Smooth muscle cell (in vitro differentiated cells): ENCODE results near the gene CDC23. TPM values are rescaled to one million over a fixed set of nuclear protein-coding genes. Genes with fewer than 3 reads are reported as not detected.
"Not testable (repeated sequence)": the region's sequence is repeated elsewhere in the genome, so short reads cannot be mapped to it uniquely, and the experiment has no call there.

Source experiments
- DNase-seq: peaks from one replicate; lab custom pipeline; 2025; ENCODE audit not compliant: unreplicated experiment; lab: John Stamatoyannopoulos, UW
- H2AFZ ChIP-seq: fragments of 200-600 bp; sonication (generic); 2 replicates; pipeline ENCODE4 v1.6.0; 2016; ENCODE audit warnings: antibody characterized with exemption, low read depth, mild to moderate bottlenecking
- H3F3A ChIP-seq: fragments of 200-600 bp; sonication (generic); 2 replicates; pipeline ENCODE4 v1.6.0; 2017; ENCODE audit warnings: antibody characterized with exemption, low read depth
- H3K27ac ChIP-seq: fragments of 200-600 bp; sonication (generic); 2 replicates; pipeline ENCODE4 v1.5.1; 2016; ENCODE audit warnings: low read depth, mild to moderate bottlenecking
- H3K27me3 ChIP-seq: fragments of 200-600 bp; sonication (generic); 2 replicates; pipeline ENCODE4 v1.6.1; 2016; ENCODE audit warnings: low read depth, mild to moderate bottlenecking
- H3K36me3 ChIP-seq: fragments of 200-600 bp; sonication (generic); 2 replicates; pipeline ENCODE4 v1.5.1; 2016; ENCODE audit warnings: low read depth
- H3K4me1 ChIP-seq: fragments of 200-600 bp; sonication (generic); 2 replicates; pipeline ENCODE4 v1.5.1; 2016; ENCODE audit warnings: low read depth
- H3K4me2 ChIP-seq: fragments of 200-600 bp; sonication (generic); 2 replicates; pipeline ENCODE4 v1.6.0; 2016; ENCODE audit warnings: mild to moderate bottlenecking
- H3K4me3 ChIP-seq: fragments of 200-600 bp; sonication (generic); 2 replicates; pipeline ENCODE4 v1.5.1; 2016; ENCODE audit warnings: mild to moderate bottlenecking
- H3K79me2 ChIP-seq: fragments of 200-600 bp; sonication (generic); 2 replicates; pipeline ENCODE4 v1.6.0; 2016; ENCODE audit warnings: low read depth, mild to moderate bottlenecking
- H3K9ac ChIP-seq: fragments of 200-600 bp; sonication (generic); 2 replicates; pipeline ENCODE4 v1.6.0; 2016; ENCODE audit warnings: low read depth
- H3K9me3 ChIP-seq: fragments of 200-600 bp; sonication (generic); replicated peaks from 2 replicates; pipeline ENCODE4 v1.5.1; 2016; ENCODE audit warnings: low read depth
- H4K20me1 ChIP-seq: fragments of 200-600 bp; sonication (generic); 2 replicates; pipeline ENCODE4 v1.6.0; 2016; ENCODE audit warnings: low read depth
- CTCF ChIP-seq: fragments of 200-600 bp; sonication (generic); IDR thresholded peaks from 2 replicates; pipeline ENCODE4 v1.5.1; 2017; ENCODE audit warnings: borderline replicate concordance, mild to moderate bottlenecking, antibody characterized with exemption; ENCODE audit not compliant: insufficient read depth, poor library complexity, severe bottlenecking
- WGBS: methylation state at CpG from one replicate; pipeline ENCODE4 v1.1.7; 2016; ENCODE audit warnings: low lambda C conversion rate; 5-methylcytosine and 5-hydroxymethylcytosine counted together
- polyA plus RNA-seq: library from polyadenylated mRNA; unstranded; fragments of >200 nt; fragmentation: Nextera tagmentation; extraction: Ambion mirVana; gene quantifications from 2 replicates; pipeline ENCODE4 v1.2.1, GENCODE V29; 2016
- total RNA-seq: library from RNA; depleted of rRNA; stranded (reverse); fragments of >200 nt; gene quantifications from 2 replicates; pipeline ENCODE4 v1.2.3, GENCODE V29; 2014

The CDC23 gene
- total and polyA plus RNA-seq, 2 experiments from 2014 or later = 37.2 to 39.5 TPM

GRCh38 chr5:138149530-138149929 lies 63.6 kb downstream of the CDC23 start:
- Histone ChIP-seq H3K4me1 (no peaks in the 10 kb centered on the region), H3K4me2 (no peak overlapping the region), H3K27me3 (no peaks in the 10 kb centered on the region), H3K9ac (no peak overlapping the region), H2AFZ (no peak overlapping the region), H3K4me3 (no peak overlapping the region), H3K79me2 (no peaks in the 10 kb centered on the region), H3K9me3 (no peaks in the 10 kb centered on the region), H3K27ac (no peak overlapping the region), H4K20me1 (no peaks in the 10 kb centered on the region), H3K36me3 (no peaks in the 10 kb centered on the region), H3F3A (no peaks in the 10 kb centered on the region)
- no peak for DNase-seq
- TF ChIP-seq CTCF = no peak
- WGBS = 41% methylated on average over 3 of the region's 3 CpGs

- no peak overlapping the region for H3K27ac ChIP-seq
- no peaks in the 10 kb centered on the region for H4K20me1 ChIP-seq
- H3K4me3 ChIP-seq = no peak overlapping the region
Measured at GRCh38 chr5:138148811-138149210, 64.3 kb downstream of the CDC23 start.

DNA sequence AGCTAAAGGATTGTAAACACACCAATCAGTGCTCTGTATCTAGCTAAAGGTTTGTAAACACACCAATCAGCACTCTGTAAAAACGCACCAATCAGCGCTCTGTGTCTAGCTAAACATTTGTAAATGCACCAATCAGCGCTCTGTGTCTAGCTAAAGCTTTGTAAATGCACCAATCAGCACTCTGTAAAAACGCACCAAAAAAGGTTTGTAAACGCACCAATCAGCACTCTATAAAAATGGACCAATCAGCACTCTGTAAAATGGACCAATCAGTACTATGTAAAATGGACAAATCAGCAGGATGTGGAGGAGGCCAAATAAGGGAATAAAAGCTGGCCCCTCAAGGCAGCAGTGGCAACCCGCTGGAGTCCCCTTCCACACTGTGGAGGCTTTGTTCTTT lies 69.5 kb downstream of the CDC23 start:
- not testable (repeated sequence) for H3K4me1 ChIP-seq, H3F3A ChIP-seq, H3K4me3 ChIP-seq, H3K9ac ChIP-seq, H3K36me3 ChIP-seq, H2AFZ ChIP-seq, H3K4me2 ChIP-seq, H4K20me1 ChIP-seq, H3K9me3 ChIP-seq, H3K27me3 ChIP-seq, H3K79me2 ChIP-seq, H3K27ac ChIP-seq, DNase-seq
- WGBS = 87% methylated on average over 6 of the region's 6 CpGs

More at GRCh38 chr5:138148811-138149210, 64.3 kb downstream of the CDC23 start:
- Histone ChIP-seq H3K9me3 (no peaks in the 10 kb centered on the region), H3K4me2 (no peak overlapping the region), H3K79me2 (no peaks in the 10 kb centered on the region), H3K36me3 (no peaks in the 10 kb centered on the region), H3K4me1 (no peaks in the 10 kb centered on the region), H2AFZ (no peak overlapping the region), H3K27me3 (no peaks in the 10 kb centered on the region), H3K9ac (no peak overlapping the region), H3F3A (no peaks in the 10 kb centered on the region)
- 94% methylated on average over 1 of the region's 1 CpG for WGBS
- no peak for DNase-seq
- TF ChIP-seq CTCF = no peak

DNA sequence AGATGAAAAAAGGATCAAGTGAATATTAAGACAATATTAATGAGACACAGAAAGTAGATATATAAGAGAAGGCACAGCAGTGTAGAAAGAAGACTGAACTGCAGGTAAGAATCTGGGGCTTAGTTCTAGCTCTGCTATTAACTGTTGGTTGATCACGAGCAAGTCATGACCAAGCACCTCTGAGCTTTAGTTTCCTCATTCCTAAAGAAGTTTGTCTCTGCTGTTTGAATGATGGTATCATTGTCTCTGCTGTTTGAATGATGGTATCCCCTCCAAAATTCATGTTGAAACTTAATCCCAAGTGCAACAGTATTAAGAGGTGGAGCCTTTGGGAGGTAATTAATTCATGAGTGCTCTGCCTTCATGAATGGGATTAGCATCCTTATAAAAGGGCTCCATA lies 71.4 kb downstream of the CDC23 start:
- Histone ChIP-seq H3K4me2 (no peak overlapping the region), H3K4me3 (no peak overlapping the region), H3F3A (no peaks in the 10 kb centered on the region), H3K27me3 (no peaks in the 10 kb centered on the region), H2AFZ (no peak overlapping the region), H3K79me2 (no peaks in the 10 kb centered on the region), H3K4me1 (peaks cover 3% of the 10 kb centered on the region), H3K9me3 (no peaks in the 10 kb centered on the region), H4K20me1 (no peaks in the 10 kb centered on the region), H3K27ac (no peak overlapping the region), H3K9ac (no peak overlapping the region), H3K36me3 (no peaks in the 10 kb centered on the region)
- no peak for TF ChIP-seq CTCF
- no peak for DNase-seq
- WGBS = 74% methylated on average over 1 of the region's 1 CpG
